ENCODE measurements around the gene FSD1L.

The FSD1L gene

DNA sequence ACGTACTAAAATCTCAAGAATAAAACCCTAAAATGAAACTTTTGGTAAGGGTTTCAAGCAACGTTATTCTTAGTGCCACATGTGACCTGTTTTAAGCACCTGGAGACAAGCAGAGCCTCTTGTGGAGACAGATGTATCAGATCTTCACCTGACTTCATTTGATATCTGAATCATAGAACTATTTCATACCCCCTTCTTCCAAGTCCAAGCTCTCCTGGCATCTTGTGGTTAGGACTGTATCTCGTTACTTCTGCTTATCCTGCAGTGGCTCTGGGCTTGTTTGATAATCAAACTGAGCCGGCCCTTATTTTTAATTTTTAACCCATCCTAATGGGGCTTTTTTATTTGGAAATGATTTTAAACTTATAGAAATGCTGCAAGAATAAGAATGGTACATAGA lies 11.1 kb upstream of the FSD1L start:
- no peak for DNase-seq

GRCh38 chr9:105437704-105438103 lies 10.1 kb upstream of the FSD1L start:
- no peak for DNase-seq

DNA sequence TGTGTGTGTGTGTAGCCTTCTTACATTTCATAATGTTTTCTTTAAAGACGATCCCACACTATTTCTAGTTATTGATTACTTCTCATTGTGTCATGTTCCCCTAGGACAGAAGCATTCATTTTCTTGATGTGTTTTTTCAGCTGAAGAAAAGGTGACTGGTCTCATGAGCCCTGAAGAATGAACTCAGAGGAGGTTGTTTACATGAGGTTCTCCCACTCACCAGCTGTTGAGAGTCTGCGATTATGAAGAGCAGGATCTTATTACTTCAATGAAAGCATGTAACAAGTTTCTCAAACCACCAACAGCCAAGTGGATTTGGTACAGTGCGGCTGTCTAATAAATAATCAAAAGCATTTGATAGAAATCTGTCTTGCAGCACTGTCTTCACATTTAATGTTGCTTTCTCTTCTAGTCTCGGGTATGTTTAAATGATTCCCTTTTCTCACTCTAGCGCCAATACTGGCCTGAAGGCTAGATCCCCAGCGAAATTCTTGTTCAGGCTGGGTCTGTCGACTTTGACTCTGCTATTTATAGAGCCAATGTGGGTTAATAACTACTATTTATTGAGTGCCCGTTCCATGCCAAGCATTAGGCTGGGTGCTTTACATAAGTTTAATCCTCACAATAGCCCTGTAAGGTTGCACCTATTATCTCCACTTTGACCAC lies 9.6 kb upstream of the FSD1L start:
- DNase-seq = no peak

- DNase-seq = no peak
Observed at GRCh38 chr9:105439428-105439827, 8.4 kb upstream of the FSD1L start.

- no peak for DNase-seq
Observed at GRCh38 chr9:105441616-105442160, 6.1 kb upstream of the FSD1L start.

- DNase-seq = no peak
Observed at GRCh38 chr9:105443121-105443520, 4.7 kb upstream of the FSD1L start.

GRCh38 chr9:105444130-105444529 lies 3.7 kb upstream of the FSD1L start:
- DNase-seq = no peak

DNA sequence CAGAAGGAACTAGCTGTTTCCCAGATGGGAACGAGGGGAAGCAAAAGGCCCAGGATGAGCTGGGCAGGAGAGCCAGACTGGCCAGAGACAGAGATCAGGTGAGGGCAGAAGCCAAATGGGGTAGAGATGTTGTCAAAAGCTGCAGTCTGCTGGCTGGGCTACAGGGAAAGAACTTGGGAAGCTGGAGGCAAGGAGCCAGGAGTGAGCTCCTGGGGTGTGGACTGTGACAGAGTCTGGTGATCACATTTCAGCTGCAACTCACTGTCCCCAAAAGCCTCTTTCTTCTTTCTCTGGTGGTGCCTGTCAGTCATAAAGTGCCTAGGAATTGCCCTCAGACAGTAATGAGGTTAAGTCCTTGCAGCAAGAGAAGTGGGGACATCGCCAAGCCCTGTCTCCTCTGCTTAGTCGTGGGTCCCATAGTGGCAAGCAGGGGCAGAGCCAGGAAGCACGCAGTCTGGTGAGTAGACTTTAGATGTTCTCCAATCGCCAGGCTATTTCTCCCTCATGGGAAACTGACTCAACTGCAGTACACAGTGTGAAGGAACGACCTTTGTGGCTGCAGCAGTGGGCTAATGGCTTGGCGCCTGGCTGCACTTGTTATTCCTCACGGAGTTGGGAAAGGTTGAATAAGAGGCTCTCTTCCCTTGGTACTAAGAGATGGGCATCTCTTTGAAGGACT lies 2.5 kb upstream of the FSD1L start:
- DNase-seq = no peak

DNA sequence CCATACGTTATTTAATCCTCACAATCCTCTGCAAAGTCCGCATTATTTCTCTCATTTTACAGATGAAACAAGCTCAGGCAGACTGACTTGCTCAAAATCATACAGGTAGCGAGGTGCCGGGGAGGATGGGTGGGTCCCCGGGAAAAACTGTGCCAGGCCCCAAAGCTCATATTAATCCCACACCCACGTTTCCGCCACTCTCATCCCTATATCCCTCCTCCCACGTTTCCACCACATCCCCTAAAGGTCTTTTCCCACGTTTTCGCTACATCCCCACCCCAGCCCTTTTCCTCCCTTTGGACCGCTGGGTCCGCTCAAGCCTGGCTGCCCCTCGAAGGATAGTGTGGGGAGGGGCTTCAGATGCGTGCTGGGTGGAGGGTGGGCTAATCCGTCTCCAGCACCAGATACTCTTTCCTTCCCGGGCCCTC lies 434 bp upstream of the FSD1L start:
- no peak for DNase-seq

GRCh38 chr9:105449081-105449480 lies 1.2 kb downstream of the FSD1L start:
- no peak for DNase-seq

DNA sequence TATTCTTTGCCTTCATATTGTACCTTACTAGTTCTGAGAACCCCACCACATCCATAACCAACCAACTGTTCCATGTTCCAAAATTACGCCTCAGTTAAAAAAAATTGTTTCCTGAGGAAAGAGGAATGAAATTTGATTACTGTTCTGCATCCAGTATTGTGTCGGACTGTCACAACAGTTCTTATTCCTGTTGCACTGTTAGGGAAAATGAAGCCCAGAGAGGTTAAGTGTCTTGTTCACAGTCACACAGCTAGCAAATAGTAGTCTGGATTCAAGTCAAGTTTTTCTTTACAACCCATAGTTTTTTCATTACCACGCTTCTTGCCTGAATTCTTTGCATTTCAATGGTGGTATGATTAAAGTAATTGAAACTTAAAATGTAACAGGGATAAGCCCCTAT lies 4.4 kb downstream of the FSD1L start:
- no peak for DNase-seq

- no peak for DNase-seq
Observed at GRCh38 chr9:105455836-105456475, 8.1 kb downstream of the FSD1L start.

- DNase-seq = no peak
Observed at GRCh38 chr9:105457560-105458294, 9.9 kb downstream of the FSD1L start.

DNA sequence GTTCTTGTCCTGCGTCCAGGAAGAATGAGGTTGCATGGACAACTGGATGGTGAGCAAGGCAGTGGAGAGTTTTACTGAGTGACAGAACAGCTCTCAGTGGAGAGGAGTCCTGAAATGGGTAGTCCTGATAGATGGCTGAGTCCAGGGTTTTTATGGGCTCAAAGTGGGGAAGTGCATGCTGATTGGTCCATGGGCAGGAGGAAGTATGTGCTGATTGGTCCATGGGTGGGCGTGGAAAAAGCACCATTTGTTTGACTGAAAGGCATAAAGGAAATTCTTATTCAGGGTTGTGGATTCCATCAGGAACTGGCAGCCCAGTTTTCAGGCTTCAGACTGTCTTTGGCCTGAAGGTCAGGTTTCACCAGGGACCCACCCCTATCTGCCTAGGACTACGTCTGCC lies 10.6 kb downstream of the FSD1L start:
- no peak for DNase-seq

DNA sequence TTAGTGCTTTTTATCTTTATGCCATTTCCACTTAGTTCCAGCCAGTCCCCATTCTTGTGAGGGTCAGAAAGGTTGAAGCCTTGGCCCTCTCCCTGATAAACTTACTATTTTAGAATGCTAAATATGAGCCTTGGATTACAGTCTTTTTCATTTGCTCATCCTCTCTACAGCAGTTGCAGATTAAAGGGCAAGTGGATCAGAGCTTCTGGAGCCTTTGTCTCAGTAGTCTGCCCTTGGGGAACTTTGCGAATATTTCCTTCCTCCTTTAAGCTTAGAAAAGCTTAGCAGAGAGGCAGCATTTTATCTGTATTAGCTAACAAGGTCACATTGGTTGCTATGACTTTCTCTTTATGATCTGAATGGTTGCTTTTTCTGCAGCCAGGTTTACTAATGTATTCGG lies 11.5 kb downstream of the FSD1L start:
- no peak for DNase-seq

- no peak for DNase-seq
Observed at GRCh38 chr9:105466898-105467455, 19.1 kb downstream of the FSD1L start.

GRCh38 chr9:105468875-105469274 lies 21.0 kb downstream of the FSD1L start:
- DNase-seq = no peak

DNA sequence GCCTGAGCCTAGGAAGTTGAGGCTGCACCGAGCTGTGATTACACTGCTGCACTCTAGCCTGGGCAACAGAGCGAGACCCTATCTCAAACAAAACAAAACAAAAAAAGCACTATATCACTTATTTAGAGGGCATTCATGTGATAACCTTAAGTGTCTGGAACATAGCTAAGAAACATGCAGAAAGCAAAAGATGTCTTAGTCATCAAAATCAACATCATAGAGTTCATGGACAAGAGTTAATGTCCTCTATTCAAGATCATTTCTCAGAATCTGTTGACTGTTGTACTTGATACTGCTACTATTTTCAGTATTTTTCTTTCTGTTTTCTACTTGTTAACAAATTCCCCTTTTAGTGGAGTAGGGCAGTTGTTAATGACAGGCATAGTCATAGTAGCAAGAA lies 25.4 kb downstream of the FSD1L start:
- DNase-seq = no peak

GRCh38 chr9:105475302-105475701 lies 27.5 kb downstream of the FSD1L start:
- DNase-seq = no peak

DNA sequence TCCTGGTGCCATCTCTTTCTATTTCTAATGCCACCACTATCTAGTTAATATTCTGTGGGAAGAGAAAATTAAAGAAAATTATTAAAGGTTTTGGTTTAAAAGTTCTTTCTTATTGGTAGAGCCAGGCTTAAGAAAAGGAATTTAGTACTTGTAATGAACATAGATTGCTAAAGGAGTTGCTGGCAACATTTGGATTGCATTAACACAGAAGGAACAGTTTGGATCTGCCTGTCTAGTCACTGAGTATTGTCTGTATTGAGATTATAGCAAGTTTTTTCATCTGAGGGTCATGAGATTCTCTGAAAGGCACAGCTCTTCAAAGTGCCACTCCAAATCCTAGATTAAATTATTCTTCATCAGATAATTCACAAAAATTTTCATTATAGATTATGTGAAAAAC lies 32.0 kb downstream of the FSD1L start:
- DNase-seq = no peak

DNA sequence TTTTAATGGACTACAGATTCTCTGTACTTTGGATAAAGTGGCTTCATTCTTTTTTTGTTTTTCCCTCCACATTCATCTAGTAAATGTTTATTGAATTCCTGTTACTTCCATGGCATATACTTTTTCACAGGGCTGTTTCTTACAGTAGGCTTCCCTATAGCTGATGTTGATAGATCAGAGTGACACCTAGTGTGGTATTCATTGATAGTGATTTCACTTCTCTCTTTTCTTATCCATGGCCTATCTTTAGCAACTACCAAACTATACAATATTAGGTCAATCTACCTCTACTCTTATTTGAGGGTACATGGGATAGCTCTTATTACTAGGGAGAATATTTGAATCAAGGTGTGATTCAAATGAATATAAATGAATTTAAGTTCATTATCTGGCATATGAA lies 35.8 kb downstream of the FSD1L start:
- DNase-seq = no peak

- no peak for DNase-seq
Observed at GRCh38 chr9:105484226-105484625, 36.4 kb downstream of the FSD1L start.

- no peak for DNase-seq
Observed at GRCh38 chr9:105485131-105485530, 37.3 kb downstream of the FSD1L start.

Measured in activated T-cell treated with anti-CD3 and anti-CD28 coated beads for 4 hours (primary cell).